ENCODE measurements around the gene SMOC1.

Gene SMOC1

GRCh38 chr14:69953266-69953915 is 74.2 kb downstream of the SMOC1 start:
- H3K4me3 ChIP-seq (ENCODE audit: low read depth in 1 of 2, low read length in 2 of 2): no peak overlapping the region
- TF ChIP-seq CTCF (IDR thresholded peaks at IDR 0.05; ENCODE audit: borderline replicate concordance, extremely low read depth, low read length, poor library complexity, severe bottlenecking): no peak
- no peak for TF ChIP-seq EZH2 (IDR thresholded peaks at IDR 0.05; ENCODE audit: borderline replicate concordance, low read depth, low read length, severe bottlenecking)
- DNase-seq (no peak), ATAC-seq (ENCODE audit: insufficient read depth, low read depth) (no peak)
- no peak overlapping the region for H3K27ac ChIP-seq (ENCODE audit: low read length)
- no peak overlapping the region for H3K4me2 ChIP-seq (ENCODE audit: insufficient read depth, low read length)
- no peaks in the 10 kb centered on the region for H4K20me1 ChIP-seq (ENCODE audit: insufficient read depth, low read length)
- H2AFZ ChIP-seq (ENCODE audit: low read depth, low read length): no peak overlapping the region
- no peaks in the 10 kb centered on the region for H3K4me1 ChIP-seq (ENCODE audit: insufficient read depth, low read length)
- H3K79me2 ChIP-seq (ENCODE audit: insufficient read depth, low read length): no peaks in the 10 kb centered on the region
- no peaks in the 10 kb centered on the region for H3K36me3 ChIP-seq (ENCODE audit: insufficient read depth, low read length)
- H3K9me3 ChIP-seq (ENCODE audit: insufficient read depth, low read length, severe bottlenecking): no peaks in the 10 kb centered on the region
- H3K27me3 ChIP-seq (ENCODE audit: insufficient read depth, low read length, poor library complexity): peaks cover 9% of the 10 kb centered on the region
- H3K9ac ChIP-seq (ENCODE audit: low read depth, low read length): no peak overlapping the region

- no peak for ATAC-seq (ENCODE audit: insufficient read depth, low read depth)
- Histone ChIP-seq H3K36me3 (ENCODE audit: insufficient read depth, low read length) (no peaks in the 10 kb centered on the region), H3K27ac (ENCODE audit: low read length) (no peak overlapping the region), H3K9me3 (ENCODE audit: insufficient read depth, low read length, severe bottlenecking) (no peaks in the 10 kb centered on the region), H3K9ac (ENCODE audit: low read depth, low read length) (no peak overlapping the region), H3K79me2 (ENCODE audit: insufficient read depth, low read length) (no peaks in the 10 kb centered on the region), H3K27me3 (ENCODE audit: insufficient read depth, low read length, poor library complexity) (peaks cover 9% of the 10 kb centered on the region), H4K20me1 (ENCODE audit: insufficient read depth, low read length) (no peaks in the 10 kb centered on the region), H3K4me3 (ENCODE audit: low read depth in 1 of 2, low read length in 2 of 2) (no peak overlapping the region), H2AFZ (ENCODE audit: low read depth, low read length) (no peak overlapping the region), H3K4me2 (ENCODE audit: insufficient read depth, low read length) (no peak overlapping the region), H3K4me1 (ENCODE audit: insufficient read depth, low read length) (no peaks in the 10 kb centered on the region)
- no peak for DNase-seq
- TF ChIP-seq CTCF (IDR thresholded peaks at IDR 0.05; ENCODE audit: borderline replicate concordance, extremely low read depth, low read length, poor library complexity, severe bottlenecking) (no peak), EZH2 (IDR thresholded peaks at IDR 0.05; ENCODE audit: borderline replicate concordance, low read depth, low read length, severe bottlenecking) (no peak)
These were observed 76.9 kb downstream of the SMOC1 start for GRCh38 chr14:69955855-69956845.

GRCh38 chr14:69956970-69957369 is 77.8 kb downstream of the SMOC1 start:
- Histone ChIP-seq H3K27me3 (ENCODE audit: insufficient read depth, low read length, poor library complexity) (peaks cover 9% of the 10 kb centered on the region), H3K79me2 (ENCODE audit: insufficient read depth, low read length) (no peaks in the 10 kb centered on the region), H3K4me3 (ENCODE audit: low read depth in 1 of 2, low read length in 2 of 2) (no peak overlapping the region), H3K36me3 (ENCODE audit: insufficient read depth, low read length) (no peaks in the 10 kb centered on the region), H3K27ac (ENCODE audit: low read length) (no peak overlapping the region), H3K9me3 (ENCODE audit: insufficient read depth, low read length, severe bottlenecking) (no peaks in the 10 kb centered on the region), H3K4me1 (ENCODE audit: insufficient read depth, low read length) (no peaks in the 10 kb centered on the region), H4K20me1 (ENCODE audit: insufficient read depth, low read length) (no peaks in the 10 kb centered on the region), H3K9ac (ENCODE audit: low read depth, low read length) (no peak overlapping the region), H2AFZ (ENCODE audit: low read depth, low read length) (no peak overlapping the region), H3K4me2 (ENCODE audit: insufficient read depth, low read length) (no peak overlapping the region)
- ATAC-seq (ENCODE audit: insufficient read depth, low read depth) (no peak), DNase-seq (no peak)
- TF ChIP-seq CTCF (IDR thresholded peaks at IDR 0.05; ENCODE audit: borderline replicate concordance, extremely low read depth, low read length, poor library complexity, severe bottlenecking) (no peak), EZH2 (IDR thresholded peaks at IDR 0.05; ENCODE audit: borderline replicate concordance, low read depth, low read length, severe bottlenecking) (no peak)
